Mesenchymal stem cell (in vitro differentiated cells and primary cell): ENCODE data around the gene MACROD1.

Experiments used
- DNase-seq: peaks from one replicate; pipeline ENCODE4 v3.0.0-alpha.2; 2013
- H2AFZ ChIP-seq: one replicate; pipeline ENCODE4 v1.6.1; 2013; ENCODE audit warnings: low read depth, mild to moderate bottlenecking, control low read depth, inconsistent platforms, low read length, moderate library complexity
- H2AK5ac ChIP-seq: 2 replicates; pipeline ENCODE4 v1.6.1; 2013; ENCODE audit warnings: low read length, moderate library complexity, mild to moderate bottlenecking, inconsistent platforms; ENCODE audit not compliant: severe bottlenecking
- H2BK120ac ChIP-seq: one replicate; pipeline ENCODE4 v1.6.1; 2013; ENCODE audit warnings: low read depth, mild to moderate bottlenecking, inconsistent platforms, low read length, moderate library complexity
- H2BK12ac ChIP-seq, 2 experiments: one replicate each; pipeline ENCODE4 v1.6.1; 2013; ENCODE audit warnings: inconsistent platforms in 2 of 2, low read length in 2 of 2, mild to moderate bottlenecking in 2 of 2, moderate library complexity in 2 of 2, control low read depth in 1 of 2
- H2BK15ac ChIP-seq: one replicate; pipeline ENCODE4 v1.6.1; 2013; ENCODE audit warnings: mild to moderate bottlenecking, low read depth, inconsistent platforms; ENCODE audit not compliant: poor library complexity, severe bottlenecking
- H2BK5ac ChIP-seq: 2 replicates; pipeline ENCODE4 v1.6.1; 2013; ENCODE audit warnings: low read depth, mild to moderate bottlenecking, low read length, control low read depth, inconsistent platforms; ENCODE audit not compliant: poor library complexity, severe bottlenecking
- H3K14ac ChIP-seq, 2 experiments: one replicate each; pipeline ENCODE4 v1.6.1; 2013; ENCODE audit warnings: inconsistent platforms in 2 of 2, low read length in 2 of 2, control low read depth in 1 of 2, mild to moderate bottlenecking in 1 of 2, moderate library complexity in 1 of 2
- H3K18ac ChIP-seq, 2 experiments: one replicate each; pipeline ENCODE4 v1.6.1; 2013; ENCODE audit warnings: inconsistent platforms in 2 of 2, low read length in 2 of 2, control low read depth in 1 of 2, low read depth in 1 of 2, mild to moderate bottlenecking in 1 of 2
- H3K23ac ChIP-seq, 2 experiments: one replicate each; pipeline ENCODE4 v1.6.1; 2013; ENCODE audit warnings: inconsistent platforms in 2 of 2, low read length in 2 of 2, mild to moderate bottlenecking in 2 of 2, moderate library complexity in 2 of 2, control low read depth in 1 of 2
- H3K27ac ChIP-seq: 2 replicates; pipeline ENCODE4 v1.5.1; 2013; ENCODE audit warnings: mild to moderate bottlenecking, moderate library complexity, low read length, control low read depth, inconsistent platforms; ENCODE audit not compliant: poor library complexity, severe bottlenecking
- H3K27me3 ChIP-seq, 2 experiments: 2 replicates each; pipeline versions ENCODE4 v1.6.1 to v1.7.0; 2013; ENCODE audit warnings: low read length in 2 of 2, mild to moderate bottlenecking in 2 of 2, moderate library complexity in 2 of 2, control low read depth in 1 of 2, inconsistent platforms in 1 of 2; ENCODE audit not compliant: control insufficient read depth in 1 of 2, insufficient read depth in 1 of 2
- H3K36me3 ChIP-seq, 2 experiments: 2 replicates each; pipeline versions ENCODE4 v1.6.1 to v1.7.0; 2013; ENCODE audit warnings: low read length in 2 of 2, control low read depth in 1 of 2, inconsistent platforms in 1 of 2, low read depth in 1 of 2, mild to moderate bottlenecking in 1 of 2; ENCODE audit not compliant: insufficient read depth in 2 of 2, control insufficient read depth in 1 of 2
- H3K4ac ChIP-seq, 2 experiments: one replicate each; pipeline ENCODE4 v1.6.1; 2013; ENCODE audit warnings: inconsistent platforms in 2 of 2, low read length in 2 of 2, mild to moderate bottlenecking in 2 of 2, moderate library complexity in 2 of 2, control low read depth in 1 of 2, low read depth in 1 of 2
- H3K4me1 ChIP-seq: 2 replicates; pipeline ENCODE4 v1.6.1; 2013; ENCODE audit warnings: low read depth, low read length, control low read depth; ENCODE audit not compliant: control insufficient read depth, insufficient read depth
- H3K4me2 ChIP-seq: 2 replicates; pipeline ENCODE4 v1.6.1; 2013; ENCODE audit warnings: low read length, mild to moderate bottlenecking, inconsistent platforms; ENCODE audit not compliant: poor library complexity, severe bottlenecking
- H3K4me3 ChIP-seq, 2 experiments: 2 replicates each; pipeline versions ENCODE4 v1.5.1 to v1.7.0; 2013; ENCODE audit warnings: low read length in 2 of 2, mild to moderate bottlenecking in 2 of 2, control low read depth in 1 of 2, low read depth in 1 of 2; ENCODE audit not compliant: insufficient read depth in 1 of 2
- H3K79me1 ChIP-seq: replicated peaks from 2 replicates; pipeline ENCODE4 v1.6.1; 2013; ENCODE audit warnings: mild to moderate bottlenecking, control low read depth, low read length, inconsistent platforms; ENCODE audit not compliant: poor library complexity, severe bottlenecking
- H3K9ac ChIP-seq: 2 replicates; pipeline ENCODE4 v1.7.0; 2013; ENCODE audit warnings: mild to moderate bottlenecking, low read length, moderate library complexity
- H3K9me3 ChIP-seq: 2 replicates; pipeline ENCODE4 v1.7.0; 2013; ENCODE audit warnings: mild to moderate bottlenecking, low read length; ENCODE audit not compliant: control insufficient read depth
- H4K8ac ChIP-seq: one replicate; pipeline ENCODE4 v1.6.1; 2013; ENCODE audit warnings: inconsistent platforms, mild to moderate bottlenecking, low read length, moderate library complexity
- H4K91ac ChIP-seq: one replicate; pipeline ENCODE4 v1.6.1; 2013; ENCODE audit warnings: mild to moderate bottlenecking, low read length, inconsistent platforms
- WGBS: methylation state at CpG from one replicate; pipeline ENCODE4 v1.1.7; 2013; ENCODE audit warnings: mixed read lengths; 5-methylcytosine and 5-hydroxymethylcytosine counted together

The MACROD1 gene

DNA sequence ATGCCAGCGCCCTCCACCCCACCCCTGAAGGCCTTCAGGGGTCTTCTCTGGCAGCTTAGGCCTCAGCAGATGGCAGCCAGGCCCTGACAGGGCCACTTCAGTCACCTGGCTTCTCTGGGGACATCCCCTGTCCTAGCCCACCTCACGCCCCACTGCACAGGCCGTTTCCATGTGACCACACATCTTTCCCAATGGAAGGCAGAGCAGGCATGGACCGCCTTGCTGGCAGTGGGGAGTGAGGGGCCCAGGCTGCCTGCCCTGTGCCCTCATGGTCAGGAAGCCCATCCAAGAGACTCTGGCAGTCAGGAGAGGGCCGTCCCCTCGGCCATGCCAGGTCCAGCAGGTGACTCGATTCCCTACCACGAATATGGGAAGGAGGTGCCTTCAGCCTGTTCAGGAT, 25.8 kb downstream of the MACROD1 start:
- peaks cover 2% of the 10 kb centered on the region for H3K79me1 ChIP-seq
- H4K91ac ChIP-seq = no peak overlapping the region
- WGBS = 94% methylated on average over 8 of the region's 8 CpGs
- H3K27ac ChIP-seq = no peak overlapping the region
- no peak overlapping the region for H3K18ac ChIP-seq
- peaks cover 15% of the 10 kb centered on the region for H3K4me1 ChIP-seq
- H2BK12ac ChIP-seq = no peak overlapping the region
- H2AK5ac ChIP-seq = no peak overlapping the region
- no peak overlapping the region for H3K9ac ChIP-seq
- no peak overlapping the region for H3K4me3 ChIP-seq
- no peak overlapping the region for H3K23ac ChIP-seq
- H3K14ac ChIP-seq = peak overlapping the region in 1 of 2 experiments; percentile 79
- no peak overlapping the region for H3K4me2 ChIP-seq
- DNase-seq = no peak
- no peak overlapping the region for H3K4ac ChIP-seq
- H4K8ac ChIP-seq = no peak overlapping the region
- no peak overlapping the region for H2BK120ac ChIP-seq
- H3K9me3 ChIP-seq = no peaks in the 10 kb centered on the region
- peaks cover 0 to 31% of the 10 kb centered on the region in 2 experiments for H3K27me3 ChIP-seq
- no peak overlapping the region for H2BK5ac ChIP-seq
- peaks cover 0 to 6% of the 10 kb centered on the region in 2 experiments for H3K36me3 ChIP-seq
- H2AFZ ChIP-seq = no peak overlapping the region
- H2BK15ac ChIP-seq = no peak overlapping the region

DNA sequence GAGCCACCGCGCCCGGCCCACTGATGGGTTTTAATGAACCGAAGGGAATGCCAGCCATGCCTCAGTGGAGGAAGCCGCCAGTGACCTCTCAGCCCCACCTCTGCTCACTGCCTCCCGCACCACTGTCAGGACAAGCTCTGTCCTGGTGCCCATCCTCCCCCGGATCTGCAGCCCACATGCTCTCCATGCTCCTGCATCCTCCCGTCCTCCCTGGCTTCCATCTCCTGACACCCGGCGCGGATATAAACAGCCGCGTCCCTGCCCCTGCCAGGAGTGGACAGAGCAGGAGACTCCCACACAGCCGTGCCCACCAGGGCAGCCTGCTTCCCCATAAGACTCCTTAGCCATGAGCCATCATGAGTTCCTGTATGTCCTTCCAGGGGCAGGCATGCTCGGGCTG, 26.9 kb downstream of the MACROD1 start:
- Histone ChIP-seq H2BK120ac (no peak overlapping the region), H3K4me2 (no peak overlapping the region), H3K27ac (no peak overlapping the region), H4K91ac (no peak overlapping the region), H2BK12ac (no peak overlapping the region), H2AK5ac (no peak overlapping the region), H3K4me3 (no peak overlapping the region), H3K36me3 (no peaks in the 10 kb centered on the region), H3K4me1 (peaks cover 15% of the 10 kb centered on the region), H2AFZ (no peak overlapping the region), H3K27me3 (peaks cover 4 to 35% of the 10 kb centered on the region in 2 experiments), H4K8ac (no peak overlapping the region), H3K9ac (no peak overlapping the region), H3K9me3 (no peaks in the 10 kb centered on the region), H3K4ac (no peak overlapping the region), H3K18ac (no peak overlapping the region), H3K14ac (no peak overlapping the region), H2BK5ac (no peak overlapping the region), H3K23ac (no peak overlapping the region), H3K79me1 (peaks cover 2% of the 10 kb centered on the region), H2BK15ac (no peak overlapping the region)
- no peak for DNase-seq
- WGBS = 91% methylated on average over 15 of the region's 15 CpGs

DNA sequence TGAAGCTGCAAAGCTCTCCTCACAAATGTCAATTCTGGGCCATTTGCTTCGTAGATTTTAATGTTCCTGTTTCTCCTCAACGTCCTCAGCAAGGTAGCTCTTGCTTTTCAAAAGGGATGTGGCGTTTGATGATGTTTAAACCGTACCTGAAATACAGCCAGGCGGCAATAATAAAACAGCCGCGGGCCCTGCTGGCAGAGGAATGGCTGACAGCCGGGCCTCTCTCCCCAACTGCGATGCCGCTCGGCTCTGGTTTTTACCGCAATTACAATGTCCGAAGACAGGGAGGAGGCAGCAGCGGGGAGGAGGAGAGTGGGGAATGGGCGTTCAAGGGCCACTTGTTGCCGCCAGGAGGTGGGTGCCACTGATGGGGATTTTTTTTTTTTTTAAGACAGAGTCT, 27.5 kb downstream of the MACROD1 start:
- Histone ChIP-seq H3K4ac (no peak overlapping the region), H3K18ac (no peak overlapping the region), H2BK120ac (no peak overlapping the region), H3K27ac (no peak overlapping the region), H3K9me3 (no peaks in the 10 kb centered on the region), H3K79me1 (peaks cover 2% of the 10 kb centered on the region), H3K27me3 (peaks cover 6 to 35% of the 10 kb centered on the region in 2 experiments), H4K8ac (no peak overlapping the region), H3K23ac (no peak overlapping the region), H2BK15ac (no peak overlapping the region), H2AK5ac (no peak overlapping the region), H3K9ac (no peak overlapping the region), H3K4me2 (no peak overlapping the region), H2BK5ac (no peak overlapping the region), H3K36me3 (no peaks in the 10 kb centered on the region), H2BK12ac (no peak overlapping the region), H3K4me1 (peaks cover 15% of the 10 kb centered on the region), H4K91ac (no peak overlapping the region), H3K4me3 (no peak overlapping the region), H3K14ac (no peak overlapping the region), H2AFZ (no peak overlapping the region)
- WGBS = 82% methylated on average over 16 of the region's 16 CpGs
- DNase-seq = no peak

DNA sequence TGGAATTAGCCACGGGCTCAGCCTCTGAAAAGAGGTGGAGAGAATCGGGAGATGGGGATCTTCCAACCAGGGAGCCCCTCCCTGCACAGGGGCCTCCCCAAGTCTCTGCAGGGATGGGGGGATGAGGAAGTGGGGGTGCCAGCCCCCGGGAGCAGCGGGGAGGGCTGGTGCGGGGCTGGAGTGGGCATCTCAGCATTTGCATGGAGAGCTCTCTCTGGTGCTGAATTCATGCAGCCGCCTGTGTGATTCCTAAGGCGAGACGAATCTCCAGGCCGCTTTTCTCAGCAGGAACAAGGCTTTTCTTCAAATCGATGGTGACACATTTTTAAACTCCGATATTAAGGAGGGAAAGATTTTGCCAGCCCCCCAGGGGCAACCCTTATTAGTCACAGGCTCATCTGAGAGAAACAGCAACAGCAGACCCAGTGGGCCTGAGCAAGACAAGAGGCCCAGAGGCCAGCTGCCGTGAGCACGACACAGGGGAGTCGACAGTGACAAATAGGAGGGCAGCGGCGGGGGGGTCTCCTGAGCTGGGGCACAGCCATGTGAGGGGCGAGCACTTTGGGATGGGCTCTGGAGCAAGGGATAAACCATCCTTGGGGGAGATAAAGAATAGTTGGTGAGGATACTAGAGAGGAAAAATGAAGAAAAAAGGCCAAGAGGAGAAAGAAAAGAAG, 29.0 kb downstream of the MACROD1 start:
- Histone ChIP-seq H3K36me3 (no peaks in the 10 kb centered on the region), H3K18ac (no peak overlapping the region), H2AFZ (no peak overlapping the region), H4K91ac (no peak overlapping the region), H2AK5ac (no peak overlapping the region), H3K4me3 (no peak overlapping the region), H2BK12ac (no peak overlapping the region), H2BK5ac (no peak overlapping the region), H3K9ac (no peak overlapping the region), H3K27ac (no peak overlapping the region), H3K79me1 (peaks cover 2% of the 10 kb centered on the region), H2BK120ac (no peak overlapping the region), H3K4me2 (no peak overlapping the region), H3K4me1 (peaks cover 17% of the 10 kb centered on the region), H3K27me3 (peaks cover 6 to 43% of the 10 kb centered on the region in 2 experiments), H3K4ac (no peak overlapping the region), H4K8ac (no peak overlapping the region), H3K14ac (no peak overlapping the region), H3K9me3 (no peaks in the 10 kb centered on the region), H2BK15ac (no peak overlapping the region), H3K23ac (no peak overlapping the region)
- DNase-seq = no peak
- WGBS = 76% methylated on average over 17 of the region's 17 CpGs
